Mucosa of stomach (tissue), 1 donor: ENCODE results near the gene NLN.
"Not testable (repeated sequence)": the region's sequence is repeated elsewhere in the genome, so short reads cannot be mapped to it uniquely, and the experiment has no call there.

Source experiments
- H3K27me3 ChIP-seq: one replicate; pipeline ENCODE4 v1.7.0; 2013; ENCODE audit warnings: mild to moderate bottlenecking, low read length; ENCODE audit not compliant: control insufficient read depth, insufficient read depth
- H3K36me3 ChIP-seq: one replicate; pipeline ENCODE4 v1.7.0; 2013; ENCODE audit warnings: low read length; ENCODE audit not compliant: control insufficient read depth, insufficient read depth
- H3K4me1 ChIP-seq: one replicate; pipeline ENCODE4 v1.7.0; 2013; ENCODE audit warnings: mild to moderate bottlenecking, low read length; ENCODE audit not compliant: control insufficient read depth, insufficient read depth
- H3K4me3 ChIP-seq: one replicate; pipeline ENCODE4 v1.7.0; 2013; ENCODE audit warnings: low read length
- H3K9ac ChIP-seq: one replicate; pipeline ENCODE4 v1.7.0; 2013; ENCODE audit warnings: mild to moderate bottlenecking, low read length, moderate library complexity
- H3K9me3 ChIP-seq: one replicate; pipeline ENCODE4 v1.7.0; 2013; ENCODE audit warnings: mild to moderate bottlenecking, low read length, moderate library complexity; ENCODE audit not compliant: control insufficient read depth
- donor health status: Pancreatic carcinoma.

NLN gene

DNA sequence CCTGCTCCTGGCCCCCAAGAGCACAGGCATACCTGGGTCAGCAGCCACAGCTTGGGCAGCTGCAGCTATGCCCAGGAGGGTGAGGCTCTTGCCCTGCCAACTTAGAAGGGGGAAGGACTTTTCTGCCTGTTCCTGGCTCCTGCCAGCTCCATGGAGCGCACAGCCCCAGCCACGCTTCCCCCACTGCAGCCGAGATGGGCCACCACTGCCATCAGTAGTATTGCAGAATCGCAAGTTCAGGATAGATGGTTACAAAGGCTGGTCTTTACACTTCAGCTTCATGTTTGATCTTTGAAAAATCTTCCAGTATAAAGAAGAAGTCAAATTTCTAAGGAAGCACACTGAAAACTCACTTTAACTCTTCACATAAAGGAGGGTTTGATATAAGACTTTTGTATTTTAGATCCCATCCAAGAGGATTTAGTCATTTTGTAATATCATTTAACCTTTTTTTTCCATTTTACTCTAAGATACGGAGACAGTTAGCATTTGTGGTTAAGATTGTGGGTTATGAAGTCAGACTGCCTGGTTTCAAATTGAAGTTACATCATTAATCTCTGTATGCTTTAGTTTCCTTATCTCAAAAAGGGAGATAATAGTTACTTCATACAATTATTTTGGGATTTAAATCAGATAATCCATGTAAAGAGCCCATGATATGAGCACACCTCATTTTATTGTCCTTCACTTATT, 81.8 kb downstream of the NLN start:
- H3K9me3 ChIP-seq: no peaks in the 10 kb centered on the region
- H3K4me1 ChIP-seq: no peaks in the 10 kb centered on the region
- no peak overlapping the region for H3K4me3 ChIP-seq

DNA sequence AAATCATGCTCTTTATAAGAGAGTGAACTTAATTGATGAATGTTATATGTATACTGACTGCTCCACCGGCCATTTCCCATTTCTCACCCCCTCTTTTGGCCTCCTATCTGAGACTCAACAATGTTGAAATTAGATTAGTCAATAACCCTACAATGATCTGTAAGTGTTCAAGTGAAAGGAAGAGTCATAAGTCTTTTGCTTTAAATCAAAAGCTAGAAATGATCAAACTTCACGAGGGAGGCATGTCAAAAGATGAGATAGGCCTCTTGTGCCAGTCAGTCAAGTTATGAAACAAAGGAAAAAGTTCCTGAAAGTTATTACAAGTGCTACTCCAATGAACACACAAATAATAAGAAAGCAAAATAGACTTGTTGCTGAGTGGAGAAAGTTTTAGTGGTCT, 83.1 kb downstream of the NLN start:
- Histone ChIP-seq H3K9me3 (no peaks in the 10 kb centered on the region), H3K36me3 (no peaks in the 10 kb centered on the region), H3K4me3 (no peak overlapping the region), H3K4me1 (peaks cover 10% of the 10 kb centered on the region), H3K9ac (no peak overlapping the region), H3K27me3 (no peaks in the 10 kb centered on the region)

More for the DNA sequence above, 81.8 kb downstream of the NLN start:
- Histone ChIP-seq H3K36me3 (no peaks in the 10 kb centered on the region), H3K27me3 (no peaks in the 10 kb centered on the region), H3K9ac (no peak overlapping the region)

DNA sequence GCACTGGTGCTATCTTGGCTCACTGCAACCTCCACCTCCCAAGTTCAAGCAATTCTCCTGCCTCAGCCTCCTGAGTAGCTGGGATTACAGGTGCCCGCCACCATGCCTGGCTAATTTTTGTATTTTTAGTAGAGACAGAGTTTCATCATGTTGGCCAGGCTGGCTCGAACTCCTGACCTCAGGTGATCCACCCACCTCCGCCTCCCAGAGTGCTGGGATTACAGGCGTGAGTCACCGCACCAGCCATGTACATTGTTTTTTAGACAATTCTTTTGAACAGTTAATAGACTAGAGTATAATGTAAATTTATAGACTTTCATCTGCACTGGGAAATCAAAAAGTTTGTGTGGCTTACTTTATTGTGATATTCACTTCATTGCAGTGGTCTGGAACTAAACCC, 85.5 kb downstream of the NLN start:
- H3K4me3 ChIP-seq, H3K36me3 ChIP-seq, H3K9ac ChIP-seq, H3K27me3 ChIP-seq, H3K9me3 ChIP-seq: not testable (repeated sequence)
- H3K4me1 ChIP-seq: peaks cover 18% of the 10 kb centered on the region

DNA sequence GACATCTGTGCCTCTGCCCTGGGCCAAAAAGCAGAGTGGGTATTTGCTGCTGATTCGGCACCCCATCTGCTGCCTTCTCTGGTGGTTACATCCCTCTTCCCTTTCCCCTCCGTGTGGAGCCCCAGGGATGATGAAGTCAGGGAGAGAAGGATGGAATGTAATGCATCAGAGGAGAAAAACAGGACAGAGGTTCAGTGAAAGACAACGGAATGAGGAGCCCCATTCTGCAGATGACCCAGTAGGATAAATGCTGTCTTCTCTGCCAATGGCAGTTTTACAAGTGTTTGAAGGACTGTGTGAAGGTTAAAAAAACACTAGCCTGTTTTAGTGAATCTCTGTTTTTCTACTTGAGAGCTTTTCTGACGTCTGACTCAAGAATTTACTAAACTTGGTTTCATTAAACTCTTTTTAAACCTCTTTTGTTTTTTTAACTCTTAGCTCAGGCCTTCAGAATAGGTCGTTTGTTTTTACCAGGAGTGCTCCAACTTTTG, 86.3 kb downstream of the NLN start:
- Histone ChIP-seq H3K27me3 (no peaks in the 10 kb centered on the region), H3K4me3 (no peak overlapping the region), H3K4me1 (peaks cover 20% of the 10 kb centered on the region), H3K9ac (no peak overlapping the region), H3K9me3 (no peaks in the 10 kb centered on the region), H3K36me3 (no peaks in the 10 kb centered on the region)

DNA sequence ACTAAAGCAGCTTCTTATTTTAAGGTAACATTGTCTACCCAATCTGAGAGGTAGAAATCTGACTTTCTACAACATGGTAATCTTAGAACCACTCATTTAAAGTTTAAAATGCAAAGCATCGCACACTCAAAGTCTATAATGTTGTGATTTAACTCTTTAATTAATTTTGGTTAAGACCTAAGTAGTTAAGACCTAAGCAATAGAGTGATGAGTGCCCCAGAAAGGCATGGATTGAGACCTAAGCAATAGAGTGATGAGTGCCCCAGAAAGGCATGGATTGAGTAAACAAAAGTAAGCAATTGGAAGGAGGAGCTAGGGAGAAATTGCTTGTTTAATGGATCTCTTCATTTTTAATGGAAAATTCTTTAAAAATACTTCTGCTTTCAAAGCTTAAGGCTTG, 86.8 kb downstream of the NLN start:
- Histone ChIP-seq H3K4me3 (no peak overlapping the region), H3K9ac (no peak overlapping the region), H3K9me3 (no peaks in the 10 kb centered on the region), H3K27me3 (no peaks in the 10 kb centered on the region), H3K4me1 (peaks cover 24% of the 10 kb centered on the region), H3K36me3 (no peaks in the 10 kb centered on the region)

DNA sequence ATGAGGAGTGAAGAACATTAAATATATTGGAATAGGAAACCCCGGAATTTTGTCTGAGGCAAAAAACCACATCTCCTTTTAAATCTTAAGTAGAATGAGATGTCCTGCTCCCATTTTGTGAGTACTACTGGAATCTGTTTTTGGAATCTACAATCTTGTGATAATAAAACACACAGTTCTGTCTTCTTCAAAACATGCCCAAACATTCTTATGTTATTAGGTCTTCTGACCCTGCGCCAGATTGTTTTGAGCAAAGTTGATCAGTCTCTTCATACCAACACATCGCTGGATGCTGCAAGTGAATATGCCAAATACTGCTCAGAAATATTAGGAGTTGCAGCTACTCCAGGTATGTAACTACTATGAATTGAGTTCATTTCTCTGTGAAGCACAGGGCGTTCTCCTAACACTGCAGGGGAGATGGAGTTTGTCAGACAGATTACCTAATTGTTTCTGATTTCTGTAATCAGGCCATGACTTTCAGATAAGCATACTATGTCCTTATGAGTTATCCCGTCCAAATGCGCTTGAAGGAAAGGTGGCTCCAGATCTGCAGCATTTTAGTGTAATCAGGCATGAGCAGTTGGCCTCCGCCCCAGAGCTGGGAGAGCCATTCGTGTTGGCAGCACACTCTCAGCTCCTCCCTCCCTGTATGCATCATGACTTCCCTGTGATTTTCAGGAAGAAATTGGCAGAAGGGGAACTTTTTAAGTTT, 88.0 kb downstream of the NLN start:
- H3K27me3 ChIP-seq: no peaks in the 10 kb centered on the region
- peaks cover 31% of the 10 kb centered on the region for H3K4me1 ChIP-seq
- no peaks in the 10 kb centered on the region for H3K9me3 ChIP-seq
- no peak overlapping the region for H3K4me3 ChIP-seq
- H3K9ac ChIP-seq: no peak overlapping the region
- H3K36me3 ChIP-seq: no peaks in the 10 kb centered on the region

DNA sequence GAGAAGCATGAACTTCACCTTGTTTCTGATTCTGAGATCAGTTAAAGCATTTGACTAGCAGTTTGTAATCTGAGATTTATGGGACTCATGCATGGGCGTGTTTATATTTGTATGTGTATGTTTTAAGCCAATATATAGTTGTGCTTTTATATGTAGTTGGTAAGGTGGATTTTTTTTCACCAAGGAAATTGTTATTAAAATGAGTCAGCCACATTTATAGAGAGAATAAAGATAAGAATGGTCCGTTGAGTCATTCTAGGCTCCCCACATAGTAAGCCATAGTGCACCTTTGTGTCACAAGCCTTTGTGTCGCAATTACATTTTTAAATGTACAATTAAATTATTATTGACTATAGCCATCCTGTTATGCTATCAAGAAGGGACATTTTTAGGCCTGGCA, 89.0 kb downstream of the NLN start:
- Histone ChIP-seq H3K4me1 (peaks cover 37% of the 10 kb centered on the region), H3K27me3 (no peaks in the 10 kb centered on the region), H3K9ac (peak overlapping the region; percentile 54), H3K9me3 (no peaks in the 10 kb centered on the region), H3K36me3 (no peaks in the 10 kb centered on the region), H3K4me3 (no peak overlapping the region)

DNA sequence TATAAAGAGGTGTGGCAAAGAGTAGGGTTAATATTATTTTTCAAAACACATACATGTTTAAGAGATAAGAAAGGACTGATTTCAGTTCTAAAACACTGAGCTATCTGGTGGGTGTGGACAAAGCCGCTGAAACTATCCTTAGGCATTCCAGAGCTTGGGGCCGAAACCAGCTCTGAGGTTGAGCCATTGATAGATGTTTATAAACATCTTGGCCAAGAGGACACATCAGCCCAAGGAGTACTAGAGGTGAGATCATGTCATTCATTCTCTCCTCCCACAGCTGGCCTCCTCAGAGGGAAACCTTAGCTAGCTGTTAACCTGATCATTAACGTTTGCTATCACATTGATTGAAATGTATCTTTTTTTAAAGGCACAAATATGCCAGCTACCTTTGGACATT, 89.9 kb downstream of the NLN start:
- Histone ChIP-seq H3K9ac (peak overlapping the region; percentile 54), H3K4me3 (no peak overlapping the region), H3K4me1 (peaks cover 37% of the 10 kb centered on the region), H3K9me3 (no peaks in the 10 kb centered on the region), H3K27me3 (no peaks in the 10 kb centered on the region), H3K36me3 (no peaks in the 10 kb centered on the region)

DNA sequence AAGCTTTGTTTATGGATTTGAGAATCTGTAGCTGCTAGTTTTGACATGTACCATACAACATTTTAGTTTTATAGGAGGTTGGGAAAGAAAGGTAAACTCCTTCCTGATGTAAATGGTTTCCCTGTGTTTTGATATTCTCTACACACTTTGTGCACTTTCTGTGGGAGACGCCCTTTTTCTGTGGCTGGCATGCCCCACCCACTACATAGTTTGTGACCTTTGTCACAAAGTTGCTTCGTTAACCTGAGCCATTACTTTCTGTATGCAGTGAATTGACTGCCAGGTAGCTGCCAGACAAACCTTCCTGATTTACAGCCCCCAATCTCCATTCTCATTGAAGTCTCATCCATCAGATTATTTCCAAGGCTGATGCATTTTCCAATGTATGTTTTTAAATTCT, 90.6 kb downstream of the NLN start:
- Histone ChIP-seq H3K27me3 (no peaks in the 10 kb centered on the region), H3K4me3 (no peak overlapping the region), H3K9ac (peak overlapping the region; percentile 42), H3K4me1 (peaks cover 40% of the 10 kb centered on the region), H3K36me3 (no peaks in the 10 kb centered on the region), H3K9me3 (no peaks in the 10 kb centered on the region)

DNA sequence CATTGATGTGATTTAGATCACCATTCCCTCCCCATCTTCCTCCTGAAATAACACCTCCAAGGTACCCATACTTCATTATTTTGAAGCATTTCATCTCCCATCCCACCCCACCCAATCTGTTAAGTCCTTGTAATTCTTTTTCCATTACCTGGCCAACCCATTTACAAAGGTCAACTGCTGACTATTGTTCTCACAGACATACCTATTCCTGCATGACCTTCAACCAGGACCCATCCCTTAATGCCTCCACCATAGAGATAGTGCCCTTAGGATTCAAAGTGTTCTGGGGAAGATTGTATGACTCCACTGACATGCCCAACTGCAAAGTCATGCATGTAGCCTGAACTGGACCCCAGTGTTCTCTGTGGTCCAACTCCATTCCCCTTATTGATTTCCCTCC, 91.2 kb downstream of the NLN start:
- Histone ChIP-seq H3K9me3 (no peaks in the 10 kb centered on the region), H3K4me3 (no peak overlapping the region), H3K27me3 (no peaks in the 10 kb centered on the region), H3K36me3 (no peaks in the 10 kb centered on the region), H3K9ac (peak overlapping the region; percentile 26), H3K4me1 (peaks cover 45% of the 10 kb centered on the region)

DNA sequence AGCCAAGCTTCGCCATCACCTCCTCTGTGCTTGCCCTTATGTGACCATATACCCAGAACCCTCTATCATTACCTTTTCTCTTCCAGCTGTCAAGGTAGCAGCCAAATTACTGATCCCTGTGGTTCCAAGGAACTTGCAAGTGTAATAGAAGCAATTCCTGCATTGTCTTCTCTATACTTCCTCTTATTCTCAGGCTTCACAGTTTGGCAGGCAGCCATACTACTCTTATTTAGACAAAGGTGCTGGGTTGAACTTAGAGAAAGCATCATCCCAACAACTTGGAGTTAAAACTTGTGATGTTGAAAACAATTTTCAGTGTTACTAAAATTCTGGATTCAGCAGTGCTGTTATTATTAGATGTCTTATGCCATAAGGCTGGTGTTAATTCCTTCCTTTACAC, 93.2 kb downstream of the NLN start:
- Histone ChIP-seq H3K9ac (no peak overlapping the region), H3K4me1 (peaks cover 50% of the 10 kb centered on the region), H3K4me3 (no peak overlapping the region), H3K27me3 (no peaks in the 10 kb centered on the region), H3K36me3 (no peaks in the 10 kb centered on the region), H3K9me3 (no peaks in the 10 kb centered on the region)

DNA sequence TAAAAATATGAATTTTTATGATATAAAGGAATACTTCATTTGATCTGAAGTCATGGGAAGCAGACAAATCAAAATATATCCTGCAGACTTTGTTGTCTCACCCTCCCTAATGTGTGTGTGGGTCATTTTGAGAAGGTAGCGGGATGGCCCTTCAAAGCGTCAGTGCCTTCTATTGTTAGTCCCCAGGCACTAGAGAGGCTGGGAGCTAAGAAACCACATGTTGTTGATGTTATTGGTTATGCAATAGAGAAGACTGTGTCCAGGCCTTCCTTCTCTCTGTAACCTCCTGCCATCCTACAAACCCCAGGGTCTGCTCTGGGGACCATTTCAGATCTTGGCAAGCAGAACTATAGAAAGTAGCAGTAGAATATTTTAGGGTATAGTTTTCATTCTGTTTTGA, 94.7 kb downstream of the NLN start:
- H3K4me1 ChIP-seq: peaks cover 43% of the 10 kb centered on the region
- no peak overlapping the region for H3K4me3 ChIP-seq
- H3K36me3 ChIP-seq: no peaks in the 10 kb centered on the region
- no peaks in the 10 kb centered on the region for H3K27me3 ChIP-seq
- H3K9ac ChIP-seq: no peak overlapping the region
- no peaks in the 10 kb centered on the region for H3K9me3 ChIP-seq
